ENCODE data around the gene EPHA5.

EPHA5 gene

GRCh38 chr4:65472531-65472930 lies 197.8 kb downstream of the EPHA5 start:
- DNase-seq, result no peak

DNA sequence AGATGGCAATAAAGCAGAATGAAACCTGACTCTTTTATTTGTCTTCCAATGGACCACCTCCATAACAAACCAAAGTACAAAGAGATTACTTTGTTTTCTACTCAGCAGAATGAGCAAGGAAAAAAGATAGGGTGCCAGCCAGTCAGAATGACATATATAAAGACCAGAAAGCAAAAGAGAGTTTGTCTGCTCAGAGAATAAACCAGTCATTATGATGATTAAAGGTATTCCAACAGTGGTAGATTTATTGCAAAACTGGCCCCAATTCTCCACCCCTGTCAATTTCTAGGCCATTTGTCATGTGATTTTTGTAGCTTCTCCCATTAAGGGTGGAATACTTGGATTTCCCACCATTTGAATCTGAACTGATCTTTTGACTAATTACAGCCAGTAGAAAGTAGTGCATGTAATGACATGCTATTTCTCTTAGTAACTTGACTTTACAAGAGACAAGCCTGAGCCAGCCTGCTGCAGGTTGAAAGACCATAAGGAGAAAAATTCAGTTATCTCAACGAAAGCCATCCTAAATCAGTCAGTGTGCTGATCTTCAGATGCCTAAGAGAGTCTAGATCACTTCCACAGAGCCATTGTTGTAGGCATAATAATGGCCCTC lies 203.1 kb downstream of the EPHA5 start:
- no peak for DNase-seq

DNA sequence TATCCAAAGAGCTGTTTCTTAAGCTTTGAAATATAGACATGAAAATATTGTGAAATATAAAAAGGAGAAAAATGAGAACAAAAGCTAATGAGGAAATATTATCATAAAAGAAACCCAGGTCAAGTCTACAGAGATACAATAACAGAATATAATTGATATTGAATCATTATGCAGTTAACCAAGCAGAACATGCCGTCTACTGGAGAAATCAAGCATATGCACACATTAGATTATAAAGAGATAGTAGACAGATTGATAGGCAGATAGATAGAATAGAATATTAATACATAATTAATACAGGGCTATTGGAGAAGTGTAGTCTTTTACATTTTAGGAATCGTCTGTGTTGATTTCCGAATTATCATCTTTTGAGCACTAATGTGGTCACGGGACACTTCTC lies 208.5 kb downstream of the EPHA5 start:
- DNase-seq, result no peak

GRCh38 chr4:65457011-65457410 lies 213.3 kb downstream of the EPHA5 start:
- no peak for DNase-seq

- DNase-seq, result no peak
Measured at GRCh38 chr4:65456579-65456978, 213.7 kb downstream of the EPHA5 start.

DNA sequence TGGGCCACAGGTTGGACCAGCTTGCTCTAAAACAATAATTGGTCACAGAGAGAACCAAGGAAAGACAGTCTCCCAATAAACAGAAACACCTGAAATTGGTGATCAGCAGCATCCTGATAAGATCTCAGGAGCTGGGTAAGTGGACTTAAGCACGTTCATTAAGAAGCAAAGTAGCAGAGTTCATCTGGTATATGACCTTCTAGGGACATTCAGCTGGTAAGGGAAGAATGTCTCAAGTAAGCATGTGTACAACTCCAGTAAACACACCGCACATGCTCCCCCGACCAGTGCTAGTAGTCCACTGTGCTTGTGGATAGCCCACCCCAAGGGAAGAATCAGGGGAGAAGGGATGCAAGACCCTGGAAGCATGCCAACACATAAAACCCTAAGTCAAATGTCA lies 216.9 kb downstream of the EPHA5 start:
- DNase-seq, result no peak

DNA sequence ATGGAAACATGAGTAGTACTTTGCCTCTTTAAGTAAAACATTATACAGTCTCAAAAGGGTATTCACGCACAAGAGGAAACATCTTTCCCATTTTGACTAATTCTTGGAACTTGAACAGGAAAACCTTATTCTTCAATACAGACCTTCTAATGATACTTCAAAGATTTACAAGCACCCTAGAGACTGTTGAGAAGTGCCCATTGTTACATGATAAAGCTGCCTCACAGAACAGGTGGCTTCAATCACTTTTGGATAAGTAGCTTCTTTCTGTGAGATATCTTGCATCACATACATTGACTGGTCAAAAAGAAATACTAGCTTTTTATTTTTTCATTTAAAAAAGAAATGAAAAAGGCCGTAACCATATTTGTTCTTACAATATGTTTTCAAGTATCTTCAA lies 219.4 kb downstream of the EPHA5 start:
- no peak for DNase-seq

DNA sequence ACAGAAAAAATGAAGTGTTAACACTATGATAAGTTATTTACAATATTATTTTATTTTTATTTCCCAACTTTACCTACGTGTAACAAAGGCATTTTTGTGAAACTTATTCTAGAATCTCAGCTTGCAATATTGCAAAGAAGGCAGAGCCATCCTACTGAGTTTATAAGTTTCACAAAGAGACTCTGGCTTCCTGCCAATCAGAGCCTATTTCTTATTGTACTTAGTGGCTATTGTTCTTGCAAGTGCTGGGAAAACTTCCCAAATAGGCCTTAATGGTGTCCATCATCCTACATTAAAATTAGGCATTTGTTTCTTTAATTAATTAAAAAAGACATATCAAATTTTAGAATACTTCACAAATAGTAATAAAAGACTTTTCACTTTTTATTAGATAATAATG lies 233.2 kb downstream of the EPHA5 start:
- no peak for DNase-seq

DNA sequence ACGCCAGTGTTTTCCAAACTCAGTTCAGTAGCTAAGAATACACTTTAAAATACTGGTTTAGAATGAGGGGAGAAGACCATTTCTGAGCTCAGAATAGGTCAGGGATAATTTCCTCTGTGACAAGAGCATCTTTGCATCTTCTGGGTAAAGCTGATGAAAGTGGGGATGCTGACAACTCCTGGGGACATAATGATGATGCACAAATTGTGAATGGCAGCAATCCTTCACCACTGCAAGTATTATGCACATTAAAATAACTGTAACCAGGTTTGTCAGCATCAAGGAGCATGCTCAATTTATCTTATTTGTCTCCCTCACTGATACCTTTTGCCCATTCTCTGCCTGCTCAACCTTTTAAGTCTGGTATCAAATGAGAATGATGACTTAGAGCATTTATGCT lies 248.2 kb downstream of the EPHA5 start:
- no peak for DNase-seq

DNA sequence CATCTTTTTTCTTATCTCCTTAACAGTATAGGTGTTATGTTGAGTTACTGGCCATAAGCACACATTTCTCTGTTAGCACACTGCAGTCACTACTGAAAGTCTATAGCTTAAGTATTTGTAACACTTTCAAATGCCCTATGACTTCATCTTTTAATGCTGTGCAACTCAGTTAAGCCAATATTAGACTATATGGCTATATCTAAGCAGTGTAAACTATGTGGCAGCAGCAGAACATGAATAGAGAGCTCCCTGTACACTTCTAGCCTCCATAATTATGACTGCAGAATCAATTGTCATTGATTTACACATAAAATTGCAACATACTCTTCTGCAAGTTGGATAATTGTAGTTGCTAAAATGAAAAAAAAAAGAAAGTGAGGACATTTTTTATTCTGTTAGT lies 250.3 kb downstream of the EPHA5 start:
- DNase-seq, result no peak

- peak; percentile 93 for DNase-seq
Measured at GRCh38 chr4:65416891-65417290, 253.4 kb downstream of the EPHA5 start.

GRCh38 chr4:65407483-65407882 lies 262.8 kb downstream of the EPHA5 start:
- DNase-seq, result no peak

DNA sequence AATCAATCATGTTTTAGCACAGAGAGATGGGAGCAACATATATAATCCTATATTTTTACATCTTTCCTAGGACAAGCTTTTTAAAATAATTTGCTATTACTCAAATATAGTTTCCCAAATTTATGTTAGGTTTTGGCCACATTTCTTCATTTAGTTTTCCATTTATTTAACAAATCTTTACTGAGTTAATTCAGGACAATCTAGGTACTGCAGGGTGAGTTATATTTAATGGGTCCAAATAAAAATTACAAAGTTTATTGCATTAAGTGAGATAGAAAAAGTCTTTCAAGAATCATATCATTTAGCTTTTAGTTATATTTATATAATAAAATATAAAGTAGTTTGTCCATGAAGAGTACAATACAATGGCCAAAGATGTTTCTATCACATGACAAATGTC lies 269.2 kb downstream of the EPHA5 start:
- DNase-seq, result no peak

DNA sequence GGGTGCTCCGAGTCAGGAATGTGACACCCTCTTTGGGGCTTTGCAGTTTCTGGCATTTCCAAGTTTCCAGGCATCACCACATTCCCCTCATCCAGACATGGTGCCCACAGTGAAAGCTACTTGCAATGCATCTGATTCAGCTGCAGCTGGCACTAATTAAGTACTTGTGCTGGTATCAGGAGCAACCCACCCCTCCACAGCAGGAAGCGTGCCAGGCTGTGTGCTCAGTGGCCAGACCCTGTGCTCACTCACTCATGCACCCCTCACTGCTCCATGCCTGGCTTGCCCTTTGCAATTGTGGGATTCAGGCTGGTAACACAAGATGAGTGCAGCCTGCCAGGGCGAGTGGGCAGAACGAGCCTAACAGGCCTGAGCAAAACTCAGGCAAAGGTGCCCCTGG lies 271.2 kb downstream of the EPHA5 start:
- DNase-seq, result no peak

DNA sequence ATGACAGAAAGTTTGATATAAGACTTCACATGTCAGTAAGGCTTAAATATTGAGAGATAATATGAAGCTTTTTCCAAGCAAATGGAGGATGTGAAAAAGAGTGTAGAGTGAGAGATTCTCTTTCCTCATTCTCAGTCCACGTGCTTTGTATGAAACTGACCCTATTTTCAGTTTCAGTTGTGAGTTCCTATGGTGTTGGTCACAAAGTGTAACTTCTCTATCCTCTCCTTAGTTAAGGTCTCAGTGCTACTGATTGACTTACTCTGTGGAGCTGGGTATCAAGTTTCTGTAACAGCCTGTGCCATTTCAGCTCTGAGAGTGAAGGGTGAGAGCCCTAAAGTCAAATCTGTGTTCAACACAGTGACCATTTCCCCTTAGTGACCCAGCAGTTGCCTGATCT lies 277.2 kb downstream of the EPHA5 start:
- DNase-seq, result no peak

GRCh38 chr4:65392488-65392887 lies 277.8 kb downstream of the EPHA5 start:
- no peak for DNase-seq

- DNase-seq, result no peak
Measured at GRCh38 chr4:65391814-65392213, 278.5 kb downstream of the EPHA5 start.

- no peak for DNase-seq
Measured at GRCh38 chr4:65391382-65391781, 278.9 kb downstream of the EPHA5 start.

GRCh38 chr4:65386927-65387326 lies 283.4 kb downstream of the EPHA5 start:
- DNase-seq, result no peak

DNA sequence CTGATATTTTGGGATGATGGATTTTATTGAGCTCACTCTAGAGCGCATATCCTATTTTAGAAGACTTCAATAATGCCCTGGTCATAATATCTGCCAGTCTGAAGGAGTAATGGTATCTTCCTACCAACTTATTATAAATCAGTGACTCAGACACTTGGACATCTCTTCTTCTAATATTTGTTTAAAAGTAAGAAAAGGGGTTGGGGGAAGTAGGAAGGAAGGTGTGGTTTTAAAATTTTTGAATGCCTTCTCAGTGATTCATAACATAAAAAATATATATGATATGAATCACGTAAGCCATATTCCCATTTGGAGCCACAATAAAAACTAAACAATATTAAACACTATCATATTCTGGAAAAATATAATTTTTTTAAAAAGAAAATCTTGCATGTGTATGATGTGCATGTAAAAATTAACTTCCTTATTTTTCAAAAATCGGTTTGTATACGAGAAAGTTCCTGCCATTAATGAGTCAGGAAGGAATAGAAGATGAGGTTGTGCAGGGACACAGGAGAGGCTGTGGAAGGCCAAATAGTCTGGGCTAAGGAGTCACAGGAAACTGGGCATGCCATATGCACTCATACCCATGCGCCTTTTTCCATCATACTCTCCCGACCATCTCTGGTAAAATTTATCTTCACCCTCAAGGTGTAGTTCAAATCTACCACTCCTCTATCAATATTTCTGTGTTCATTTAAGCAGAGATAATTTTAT lies 286.5 kb downstream of the EPHA5 start:
- DNase-seq, result no peak

GRCh38 chr4:65381648-65382047 lies 288.6 kb downstream of the EPHA5 start:
- DNase-seq, result no peak

GRCh38 chr4:65370709-65371108 lies 299.6 kb downstream of the EPHA5 start:
- no peak for DNase-seq

- no peak for DNase-seq
Measured at GRCh38 chr4:65367306-65367705, 303.0 kb downstream of the EPHA5 start.

- DNase-seq, result no peak
Measured at GRCh38 chr4:65358914-65359313, 311.4 kb downstream of the EPHA5 start.

GRCh38 chr4:65353098-65353497 lies 317.2 kb downstream of the EPHA5 start:
- no peak for DNase-seq

Data from NCI-H1694 (cell line).